Gastrocnemius medialis (tissue), 4 donors: Measurements from ENCODE around the gene CBY2.

Source experiments
- POLR2A ChIP-seq, 2 donors: fragments of 450-650 bp; IDR thresholded peaks; one replicate each; pipeline ENCODE4 v1.6.1; 2017; ENCODE audit warnings: antibody characterized with exemption in 2 of 2, mild to moderate bottlenecking in 2 of 2, moderate library complexity in 2 of 2
- TF ChIP-seq, protein P1 (sequence below), 5 experiments: fragments of 450-650 bp in 3 of 5; fragments of 200-600 bp in 2 of 5; sonication (generic) in 2 of 5; IDR thresholded peaks in 4 of 5; conservative IDR thresholded peaks in 1 of 5; 1 replicate in 4 of 5; 2 replicates in 1 of 5; pipeline ENCODE4 v1.5.1; 2016 to 2019; ENCODE audit warnings: antibody characterized with exemption in 5 of 5, mild to moderate bottlenecking in 3 of 5, moderate library complexity in 3 of 5

DNA sequence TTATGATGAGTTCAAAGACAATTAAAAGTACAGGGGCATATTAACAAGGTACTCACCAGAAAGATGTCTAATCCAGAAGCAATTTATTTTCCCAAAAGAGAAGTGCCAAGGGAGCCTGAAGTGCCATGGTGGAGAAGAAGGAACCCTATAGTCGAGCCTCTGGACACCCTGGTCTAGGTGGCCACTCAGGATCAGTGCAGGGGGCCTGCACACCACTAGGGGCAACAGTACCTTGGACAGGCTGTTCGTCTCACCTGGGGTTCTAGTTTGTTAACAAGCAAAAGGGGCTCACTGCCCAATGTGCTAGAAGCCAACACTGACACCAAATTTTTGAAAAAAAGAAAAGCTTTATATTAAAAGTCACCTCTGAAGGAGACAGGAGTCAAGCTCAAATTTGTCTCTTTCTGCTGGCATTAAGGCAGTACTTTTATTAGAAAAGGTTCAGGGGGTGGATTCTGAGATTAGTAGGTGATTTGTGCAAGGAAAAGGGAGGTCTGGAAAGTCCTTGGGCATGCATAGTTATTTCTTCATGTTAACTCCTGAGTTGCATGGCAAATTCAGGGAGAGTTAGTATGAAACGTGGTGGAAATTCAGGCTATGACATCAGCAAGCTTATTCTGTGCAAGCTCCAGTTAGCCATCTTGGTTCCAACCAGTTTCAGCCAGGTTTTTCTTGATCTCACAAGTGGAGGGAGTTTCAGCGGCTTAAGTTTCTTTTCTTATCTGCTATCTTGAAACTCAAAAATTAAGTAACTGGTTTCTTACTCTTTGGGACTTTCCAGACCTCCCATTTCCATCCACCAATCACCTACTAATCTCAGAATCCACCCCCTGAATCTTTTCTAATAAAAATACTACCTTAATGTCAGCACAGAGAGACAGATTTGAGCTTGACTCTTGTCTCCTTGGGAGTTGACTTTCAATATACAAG, 884 bp upstream of the CBY2 start:
- TF ChIP-seq POLR2A (IDR thresholded peaks at IDR 0.05) = no peak
- TF ChIP-seq, protein P1, sequence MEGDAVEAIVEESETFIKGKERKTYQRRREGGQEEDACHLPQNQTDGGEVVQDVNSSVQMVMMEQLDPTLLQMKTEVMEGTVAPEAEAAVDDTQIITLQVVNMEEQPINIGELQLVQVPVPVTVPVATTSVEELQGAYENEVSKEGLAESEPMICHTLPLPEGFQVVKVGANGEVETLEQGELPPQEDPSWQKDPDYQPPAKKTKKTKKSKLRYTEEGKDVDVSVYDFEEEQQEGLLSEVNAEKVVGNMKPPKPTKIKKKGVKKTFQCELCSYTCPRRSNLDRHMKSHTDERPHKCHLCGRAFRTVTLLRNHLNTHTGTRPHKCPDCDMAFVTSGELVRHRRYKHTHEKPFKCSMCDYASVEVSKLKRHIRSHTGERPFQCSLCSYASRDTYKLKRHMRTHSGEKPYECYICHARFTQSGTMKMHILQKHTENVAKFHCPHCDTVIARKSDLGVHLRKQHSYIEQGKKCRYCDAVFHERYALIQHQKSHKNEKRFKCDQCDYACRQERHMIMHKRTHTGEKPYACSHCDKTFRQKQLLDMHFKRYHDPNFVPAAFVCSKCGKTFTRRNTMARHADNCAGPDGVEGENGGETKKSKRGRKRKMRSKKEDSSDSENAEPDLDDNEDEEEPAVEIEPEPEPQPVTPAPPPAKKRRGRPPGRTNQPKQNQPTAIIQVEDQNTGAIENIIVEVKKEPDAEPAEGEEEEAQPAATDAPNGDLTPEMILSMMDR (IDR thresholded peaks at IDR 0.05 in 4 of 5, conservative IDR thresholded peaks at IDR 0.05 in 1 of 5) = no peak
